Dedifferentiated amniotic fluid mesenchymal stem cell (primary cell): ENCODE data around the gene IGFBP2.

ENCODE experiments used
- DNase-seq: peaks from one replicate; pipeline ENCODE4 v3.0.0-alpha.2; 2016; ENCODE audit errors: extremely low spot score

The IGFBP2 gene

DNA sequence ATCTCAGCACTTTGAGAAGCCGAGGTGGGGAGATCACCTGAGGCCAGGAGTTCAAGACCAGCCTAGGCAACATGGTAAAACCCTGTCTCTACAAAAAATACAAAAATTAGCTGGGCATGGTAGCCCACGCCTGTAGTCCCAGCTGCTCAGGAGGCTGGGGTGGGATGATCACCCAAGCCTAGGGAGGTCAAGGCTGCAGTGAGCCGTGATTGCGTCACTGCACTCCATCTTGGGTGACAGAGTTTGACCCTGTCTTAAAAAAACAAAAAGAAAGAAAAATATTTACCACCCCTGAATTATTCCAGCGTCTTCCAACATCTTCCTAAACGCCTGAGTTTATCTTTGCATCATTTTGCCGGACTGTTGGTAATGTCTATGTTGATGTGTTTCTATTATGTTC, 68.3 kb downstream of the IGFBP2 start:
- no peak for DNase-seq

DNA sequence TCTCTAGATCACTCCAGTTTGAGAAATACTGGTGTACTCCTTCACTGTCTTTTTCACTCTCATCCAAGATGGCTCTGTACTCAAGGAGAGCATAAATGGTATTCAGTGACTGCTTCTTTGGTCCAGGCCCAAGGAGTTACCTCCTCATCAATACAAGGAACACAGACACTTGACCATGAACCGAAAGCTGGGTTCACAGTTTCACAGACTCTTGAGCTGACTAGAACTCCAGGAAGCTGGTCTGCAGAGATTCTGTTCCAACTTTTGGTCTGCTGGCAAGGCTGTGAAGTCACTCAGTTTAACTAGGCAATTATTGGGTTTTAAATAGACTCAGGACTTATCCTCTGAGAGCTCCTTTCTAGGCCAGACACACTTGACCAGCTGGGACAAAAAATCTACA, 69.5 kb downstream of the IGFBP2 start:
- DNase-seq = no peak

DNA sequence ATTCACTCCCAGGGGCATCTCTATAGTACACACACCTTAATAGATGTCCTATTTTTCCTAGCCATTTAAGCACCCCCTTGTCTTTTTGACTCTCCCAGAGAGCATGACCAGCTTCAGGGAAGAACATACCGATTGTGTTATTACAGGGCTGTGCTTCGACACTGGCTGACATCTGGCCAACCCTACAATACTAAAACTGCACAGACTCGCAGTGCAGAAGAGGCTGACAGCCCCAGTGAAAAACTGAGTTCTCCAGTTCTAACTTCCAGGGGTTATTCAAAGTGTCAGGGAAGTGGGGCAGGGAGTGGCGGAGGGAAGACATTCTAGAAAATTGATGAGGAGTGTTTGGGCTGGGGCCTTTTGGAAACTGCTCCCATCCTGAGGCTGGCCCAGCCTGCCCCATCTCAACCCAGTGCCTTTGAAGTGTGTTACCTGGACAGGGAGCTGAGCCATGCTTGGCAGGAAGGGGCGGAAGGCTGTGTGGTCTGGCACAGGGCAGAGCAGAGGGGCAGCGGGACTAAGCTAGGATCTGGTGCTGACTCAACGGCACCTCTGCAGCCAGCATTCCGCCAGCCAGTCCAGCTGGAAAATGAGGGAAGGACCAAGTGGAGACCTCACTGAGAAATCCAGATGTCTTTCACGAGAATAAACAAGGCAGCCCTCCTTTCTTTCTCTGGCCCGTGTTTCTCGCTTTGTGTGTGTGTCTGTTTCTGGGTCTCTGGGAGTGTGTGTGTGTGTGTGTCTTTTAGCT, 77.5 kb downstream of the IGFBP2 start:
- no peak for DNase-seq

DNA sequence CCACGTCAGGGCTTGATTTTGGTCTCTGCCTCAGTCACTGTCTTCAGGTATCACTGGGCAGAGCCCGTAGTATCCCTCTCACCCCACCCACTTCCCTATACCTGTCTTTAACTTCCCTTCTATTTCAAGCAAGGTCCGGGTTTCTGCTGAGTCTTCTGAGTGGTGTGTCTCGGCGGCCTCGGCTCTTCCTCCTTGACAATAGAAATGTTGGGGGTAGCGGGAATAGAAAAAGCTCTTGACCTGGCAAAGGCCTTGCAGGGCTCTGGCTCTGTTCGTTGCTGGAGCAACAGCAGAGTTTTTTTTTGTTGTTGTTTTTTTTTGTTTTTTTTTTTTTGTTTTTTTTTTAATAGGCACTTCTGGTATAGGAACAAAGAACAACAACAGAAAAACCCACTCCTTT, 78.1 kb downstream of the IGFBP2 start:
- DNase-seq = no peak

GRCh38 chr2:216713691-216714336, 80.6 kb downstream of the IGFBP2 start:
- peak; percentile 83 for DNase-seq
